Mesenchymal stem cell (in vitro differentiated cells and primary cell): ENCODE measurements around the gene KRTAP22-2.

ENCODE experiments used
- DNase-seq: peaks from one replicate; pipeline ENCODE4 v3.0.0-alpha.2; 2013
- H2AFZ ChIP-seq: one replicate; pipeline ENCODE4 v1.6.1; 2013; ENCODE audit warnings: low read depth, mild to moderate bottlenecking, control low read depth, inconsistent platforms, low read length, moderate library complexity
- H2AK5ac ChIP-seq: 2 replicates; pipeline ENCODE4 v1.6.1; 2013; ENCODE audit warnings: low read length, moderate library complexity, mild to moderate bottlenecking, inconsistent platforms; ENCODE audit not compliant: severe bottlenecking
- H2BK120ac ChIP-seq: one replicate; pipeline ENCODE4 v1.6.1; 2013; ENCODE audit warnings: low read depth, mild to moderate bottlenecking, inconsistent platforms, low read length, moderate library complexity
- H2BK12ac ChIP-seq, 2 experiments: one replicate each; pipeline ENCODE4 v1.6.1; 2013; ENCODE audit warnings: inconsistent platforms in 2 of 2, low read length in 2 of 2, mild to moderate bottlenecking in 2 of 2, moderate library complexity in 2 of 2, control low read depth in 1 of 2
- H2BK15ac ChIP-seq: one replicate; pipeline ENCODE4 v1.6.1; 2013; ENCODE audit warnings: mild to moderate bottlenecking, low read depth, inconsistent platforms; ENCODE audit not compliant: poor library complexity, severe bottlenecking
- H2BK5ac ChIP-seq: 2 replicates; pipeline ENCODE4 v1.6.1; 2013; ENCODE audit warnings: low read depth, mild to moderate bottlenecking, low read length, control low read depth, inconsistent platforms; ENCODE audit not compliant: poor library complexity, severe bottlenecking
- H3K14ac ChIP-seq, 2 experiments: one replicate each; pipeline ENCODE4 v1.6.1; 2013; ENCODE audit warnings: inconsistent platforms in 2 of 2, low read length in 2 of 2, control low read depth in 1 of 2, mild to moderate bottlenecking in 1 of 2, moderate library complexity in 1 of 2
- H3K18ac ChIP-seq, 2 experiments: one replicate each; pipeline ENCODE4 v1.6.1; 2013; ENCODE audit warnings: inconsistent platforms in 2 of 2, low read length in 2 of 2, control low read depth in 1 of 2, low read depth in 1 of 2, mild to moderate bottlenecking in 1 of 2
- H3K23ac ChIP-seq, 2 experiments: one replicate each; pipeline ENCODE4 v1.6.1; 2013; ENCODE audit warnings: inconsistent platforms in 2 of 2, low read length in 2 of 2, mild to moderate bottlenecking in 2 of 2, moderate library complexity in 2 of 2, control low read depth in 1 of 2
- H3K27ac ChIP-seq: 2 replicates; pipeline ENCODE4 v1.5.1; 2013; ENCODE audit warnings: mild to moderate bottlenecking, moderate library complexity, low read length, control low read depth, inconsistent platforms; ENCODE audit not compliant: poor library complexity, severe bottlenecking
- H3K27me3 ChIP-seq, 2 experiments: 2 replicates each; pipeline versions ENCODE4 v1.6.1 to v1.7.0; 2013; ENCODE audit warnings: low read length in 2 of 2, mild to moderate bottlenecking in 2 of 2, moderate library complexity in 2 of 2, control low read depth in 1 of 2, inconsistent platforms in 1 of 2; ENCODE audit not compliant: control insufficient read depth in 1 of 2, insufficient read depth in 1 of 2
- H3K36me3 ChIP-seq, 2 experiments: 2 replicates each; pipeline versions ENCODE4 v1.6.1 to v1.7.0; 2013; ENCODE audit warnings: low read length in 2 of 2, control low read depth in 1 of 2, inconsistent platforms in 1 of 2, low read depth in 1 of 2, mild to moderate bottlenecking in 1 of 2; ENCODE audit not compliant: insufficient read depth in 2 of 2, control insufficient read depth in 1 of 2
- H3K4ac ChIP-seq, 2 experiments: one replicate each; pipeline ENCODE4 v1.6.1; 2013; ENCODE audit warnings: inconsistent platforms in 2 of 2, low read length in 2 of 2, mild to moderate bottlenecking in 2 of 2, moderate library complexity in 2 of 2, control low read depth in 1 of 2, low read depth in 1 of 2
- H3K4me1 ChIP-seq: 2 replicates; pipeline ENCODE4 v1.6.1; 2013; ENCODE audit warnings: low read depth, low read length, control low read depth; ENCODE audit not compliant: control insufficient read depth, insufficient read depth
- H3K4me2 ChIP-seq: 2 replicates; pipeline ENCODE4 v1.6.1; 2013; ENCODE audit warnings: low read length, mild to moderate bottlenecking, inconsistent platforms; ENCODE audit not compliant: poor library complexity, severe bottlenecking
- H3K4me3 ChIP-seq, 2 experiments: 2 replicates each; pipeline versions ENCODE4 v1.5.1 to v1.7.0; 2013; ENCODE audit warnings: low read length in 2 of 2, mild to moderate bottlenecking in 2 of 2, control low read depth in 1 of 2, low read depth in 1 of 2; ENCODE audit not compliant: insufficient read depth in 1 of 2
- H3K79me1 ChIP-seq: replicated peaks from 2 replicates; pipeline ENCODE4 v1.6.1; 2013; ENCODE audit warnings: mild to moderate bottlenecking, control low read depth, low read length, inconsistent platforms; ENCODE audit not compliant: poor library complexity, severe bottlenecking
- H3K9ac ChIP-seq: 2 replicates; pipeline ENCODE4 v1.7.0; 2013; ENCODE audit warnings: mild to moderate bottlenecking, low read length, moderate library complexity
- H3K9me3 ChIP-seq: 2 replicates; pipeline ENCODE4 v1.7.0; 2013; ENCODE audit warnings: mild to moderate bottlenecking, low read length; ENCODE audit not compliant: control insufficient read depth
- H4K8ac ChIP-seq: one replicate; pipeline ENCODE4 v1.6.1; 2013; ENCODE audit warnings: inconsistent platforms, mild to moderate bottlenecking, low read length, moderate library complexity
- H4K91ac ChIP-seq: one replicate; pipeline ENCODE4 v1.6.1; 2013; ENCODE audit warnings: mild to moderate bottlenecking, low read length, inconsistent platforms
- WGBS: methylation state at CpG from one replicate; pipeline ENCODE4 v1.1.7; 2013; ENCODE audit warnings: mixed read lengths; 5-methylcytosine and 5-hydroxymethylcytosine counted together

Gene KRTAP22-2

DNA sequence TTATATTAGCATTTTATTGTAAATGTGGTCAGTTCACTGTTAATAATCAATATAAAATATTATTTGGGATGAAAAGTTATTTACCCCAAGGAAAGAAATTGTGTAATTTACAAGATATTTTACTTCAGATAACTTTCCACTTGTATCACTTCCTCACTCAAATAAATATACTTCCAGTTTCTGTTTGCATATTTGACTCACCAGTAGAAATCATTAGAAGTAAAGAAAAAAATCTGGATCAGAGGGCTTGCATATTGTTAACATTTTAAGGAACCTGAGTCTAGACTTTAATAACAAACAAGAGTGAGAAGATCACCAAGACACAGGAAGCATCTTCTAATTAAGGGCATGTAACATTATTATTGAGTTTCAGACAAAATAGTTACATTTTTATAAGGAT, 29.9 kb upstream of the KRTAP22-2 start:
- H3K23ac ChIP-seq: no peak overlapping the region
- H3K27me3 ChIP-seq: no peaks in the 10 kb centered on the region
- no peak overlapping the region for H3K14ac ChIP-seq
- no peak overlapping the region for H3K4ac ChIP-seq
- H4K8ac ChIP-seq: no peak overlapping the region
- no peak overlapping the region for H3K9ac ChIP-seq
- no peaks in the 10 kb centered on the region for H3K79me1 ChIP-seq
- no peak for DNase-seq
- H3K4me1 ChIP-seq: no peaks in the 10 kb centered on the region
- no peak overlapping the region for H2BK5ac ChIP-seq
- no peak overlapping the region for H2BK15ac ChIP-seq
- no peak overlapping the region for H3K4me3 ChIP-seq
- H3K4me2 ChIP-seq: no peak overlapping the region
- H4K91ac ChIP-seq: no peak overlapping the region
- no peak overlapping the region for H3K18ac ChIP-seq
- H3K27ac ChIP-seq: no peak overlapping the region
- H2BK12ac ChIP-seq: no peak overlapping the region
- no peak overlapping the region for H2BK120ac ChIP-seq
- peaks cover 8% of the 10 kb centered on the region for H3K9me3 ChIP-seq
- H2AK5ac ChIP-seq: no peak overlapping the region
- no peaks in the 10 kb centered on the region for H3K36me3 ChIP-seq
- H2AFZ ChIP-seq: no peak overlapping the region

- no peak within 1 kb of the TSS for H2BK15ac ChIP-seq
- no peak within 1 kb of the TSS for H3K9ac ChIP-seq
- no peaks in the 10 kb centered on the region for H3K27me3 ChIP-seq
- WGBS: 80% methylated on average over 1 of the region's 2 CpGs
- H3K18ac ChIP-seq: no peak within 1 kb of the TSS
- no peak within 1 kb of the TSS for H3K4ac ChIP-seq
- no peak within 1 kb of the TSS for H3K4me3 ChIP-seq
- no peak within 1 kb of the TSS for H3K14ac ChIP-seq
- no peak within 1 kb of the TSS for H4K8ac ChIP-seq
- no peak within 1 kb of the TSS for H2BK12ac ChIP-seq
- H2AK5ac ChIP-seq: no peak within 1 kb of the TSS
- H3K27ac ChIP-seq: no peak within 1 kb of the TSS
- no peak within 1 kb of the TSS for H3K23ac ChIP-seq
- H4K91ac ChIP-seq: no peak within 1 kb of the TSS
- H3K4me1 ChIP-seq: no peaks in the 10 kb centered on the region
- H2AFZ ChIP-seq: no peak within 1 kb of the TSS
- H3K9me3 ChIP-seq: peaks cover 9% of the 10 kb centered on the region
- no peak within 1 kb of the TSS for H2BK5ac ChIP-seq
- no peak within 1 kb of the TSS for H2BK120ac ChIP-seq
- H3K79me1 ChIP-seq: no peaks in the 10 kb centered on the region
- H3K4me2 ChIP-seq: no peak within 1 kb of the TSS
- DNase-seq: no peak
- H3K36me3 ChIP-seq: no peaks in the 10 kb centered on the region
Observed at GRCh38 chr21:30616125-30616524, 25.9 kb upstream of the KRTAP22-2 start, which contains the start of gene KRTAP20-1. TSS of gene KRTAP20-1 (plus strand) at chr21:30616425. CDS start at chr21:30616455, 30 bp downstream.

- Histone ChIP-seq H4K8ac (no peak overlapping the region), H3K18ac (no peak overlapping the region), H3K23ac (no peak overlapping the region), H2BK5ac (no peak overlapping the region), H3K4me1 (no peaks in the 10 kb centered on the region), H3K4ac (no peak overlapping the region), H2AFZ (no peak overlapping the region), H3K9ac (no peak overlapping the region), H3K79me1 (no peaks in the 10 kb centered on the region), H2AK5ac (no peak overlapping the region), H2BK15ac (no peak overlapping the region), H2BK120ac (no peak overlapping the region), H3K9me3 (peaks cover 10% of the 10 kb centered on the region), H4K91ac (no peak overlapping the region), H3K4me2 (no peak overlapping the region), H3K27ac (no peak overlapping the region), H3K14ac (no peak overlapping the region), H3K4me3 (no peak overlapping the region), H3K27me3 (no peaks in the 10 kb centered on the region), H2BK12ac (no peak overlapping the region), H3K36me3 (no peaks in the 10 kb centered on the region)
- no peak for DNase-seq
Observed at GRCh38 chr21:30615199-30615598, 25.0 kb upstream of the KRTAP22-2 start.

- no peak within 1 kb of the TSS for H2AFZ ChIP-seq
- H2BK15ac ChIP-seq: no peak within 1 kb of the TSS
- peaks cover 10% of the 10 kb centered on the region for H3K9me3 ChIP-seq
- no peaks in the 10 kb centered on the region for H3K79me1 ChIP-seq
- no peaks in the 10 kb centered on the region for H3K27me3 ChIP-seq
- no peak within 1 kb of the TSS for H3K4ac ChIP-seq
- DNase-seq: no peak
- no peak within 1 kb of the TSS for H4K91ac ChIP-seq
- H3K4me3 ChIP-seq: no peak within 1 kb of the TSS
- H3K18ac ChIP-seq: no peak within 1 kb of the TSS
- no peak within 1 kb of the TSS for H3K9ac ChIP-seq
- no peaks in the 10 kb centered on the region for H3K4me1 ChIP-seq
- no peak within 1 kb of the TSS for H3K14ac ChIP-seq
- no peak within 1 kb of the TSS for H2BK12ac ChIP-seq
- no peak within 1 kb of the TSS for H4K8ac ChIP-seq
- no peak within 1 kb of the TSS for H3K23ac ChIP-seq
- no peak within 1 kb of the TSS for H3K27ac ChIP-seq
- H3K36me3 ChIP-seq: no peaks in the 10 kb centered on the region
- no peak within 1 kb of the TSS for H2AK5ac ChIP-seq
- no peak within 1 kb of the TSS for H2BK120ac ChIP-seq
- WGBS: 68% methylated on average over 2 of the region's 2 CpGs
- no peak within 1 kb of the TSS for H2BK5ac ChIP-seq
- H3K4me2 ChIP-seq: no peak within 1 kb of the TSS
Observed at GRCh38 chr21:30613836-30614235, 23.6 kb upstream of the KRTAP22-2 start, which contains the start of gene KRTAP6-1. TSS of gene KRTAP6-1 (minus strand) at chr21:30613930. CDS start at chr21:30613904, 26 bp downstream.
